ENCODE results near the gene DSCAML1.

Gene DSCAML1

DNA sequence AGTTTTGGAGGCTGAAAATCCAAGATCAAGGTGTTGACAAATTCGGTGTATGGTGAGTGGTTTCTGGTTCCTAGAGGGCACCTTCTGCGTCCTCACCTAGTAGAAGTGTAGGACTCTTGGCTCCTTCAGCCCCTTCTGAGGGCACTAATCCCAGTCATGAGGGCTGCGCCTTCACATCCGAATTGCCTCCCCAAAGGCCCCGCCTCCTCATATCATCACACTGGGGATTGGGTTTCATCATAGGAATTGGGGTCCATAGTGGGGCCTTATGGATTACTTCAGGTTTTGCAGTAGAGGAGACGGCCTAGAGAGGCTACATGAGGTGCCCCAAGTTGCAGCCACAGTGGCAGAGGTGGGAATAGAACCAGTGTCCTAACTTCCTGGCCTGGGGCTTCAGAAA, 382.3 kb downstream of the DSCAML1 start:
- TF ChIP-seq, protein P1, sequence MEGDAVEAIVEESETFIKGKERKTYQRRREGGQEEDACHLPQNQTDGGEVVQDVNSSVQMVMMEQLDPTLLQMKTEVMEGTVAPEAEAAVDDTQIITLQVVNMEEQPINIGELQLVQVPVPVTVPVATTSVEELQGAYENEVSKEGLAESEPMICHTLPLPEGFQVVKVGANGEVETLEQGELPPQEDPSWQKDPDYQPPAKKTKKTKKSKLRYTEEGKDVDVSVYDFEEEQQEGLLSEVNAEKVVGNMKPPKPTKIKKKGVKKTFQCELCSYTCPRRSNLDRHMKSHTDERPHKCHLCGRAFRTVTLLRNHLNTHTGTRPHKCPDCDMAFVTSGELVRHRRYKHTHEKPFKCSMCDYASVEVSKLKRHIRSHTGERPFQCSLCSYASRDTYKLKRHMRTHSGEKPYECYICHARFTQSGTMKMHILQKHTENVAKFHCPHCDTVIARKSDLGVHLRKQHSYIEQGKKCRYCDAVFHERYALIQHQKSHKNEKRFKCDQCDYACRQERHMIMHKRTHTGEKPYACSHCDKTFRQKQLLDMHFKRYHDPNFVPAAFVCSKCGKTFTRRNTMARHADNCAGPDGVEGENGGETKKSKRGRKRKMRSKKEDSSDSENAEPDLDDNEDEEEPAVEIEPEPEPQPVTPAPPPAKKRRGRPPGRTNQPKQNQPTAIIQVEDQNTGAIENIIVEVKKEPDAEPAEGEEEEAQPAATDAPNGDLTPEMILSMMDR (IDR thresholded peaks at IDR 0.05; ENCODE audit: insufficient read depth, low read depth, low read length, missing control alignments): no peak
- DNase-seq (ENCODE audit: low read depth): no peak
- no peak overlapping the region for H3K4me3 ChIP-seq (ENCODE audit: low read depth, low read length)

DNA sequence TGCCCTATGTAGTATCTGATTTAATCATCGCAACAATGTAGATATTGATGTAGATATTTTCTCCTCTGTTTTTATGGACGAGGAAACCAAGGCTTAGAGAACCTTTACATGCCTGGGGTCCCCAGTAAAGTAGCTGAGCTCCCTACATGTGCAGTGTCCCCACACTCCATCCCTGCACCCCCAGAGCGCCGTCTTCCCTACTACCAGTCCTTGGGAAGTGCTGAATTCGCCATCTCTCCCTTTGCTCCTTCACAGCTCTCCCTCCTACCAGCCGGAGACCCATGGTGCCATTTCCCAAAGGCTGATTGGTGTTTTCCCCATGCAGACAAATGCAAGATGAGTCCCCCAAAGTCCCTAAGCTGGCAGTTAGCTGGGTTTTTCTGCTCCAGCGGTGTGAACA, 383.4 kb downstream of the DSCAML1 start:
- TF ChIP-seq, protein P1 (IDR thresholded peaks at IDR 0.05; ENCODE audit: insufficient read depth, low read depth, low read length, missing control alignments): no peak

DNA sequence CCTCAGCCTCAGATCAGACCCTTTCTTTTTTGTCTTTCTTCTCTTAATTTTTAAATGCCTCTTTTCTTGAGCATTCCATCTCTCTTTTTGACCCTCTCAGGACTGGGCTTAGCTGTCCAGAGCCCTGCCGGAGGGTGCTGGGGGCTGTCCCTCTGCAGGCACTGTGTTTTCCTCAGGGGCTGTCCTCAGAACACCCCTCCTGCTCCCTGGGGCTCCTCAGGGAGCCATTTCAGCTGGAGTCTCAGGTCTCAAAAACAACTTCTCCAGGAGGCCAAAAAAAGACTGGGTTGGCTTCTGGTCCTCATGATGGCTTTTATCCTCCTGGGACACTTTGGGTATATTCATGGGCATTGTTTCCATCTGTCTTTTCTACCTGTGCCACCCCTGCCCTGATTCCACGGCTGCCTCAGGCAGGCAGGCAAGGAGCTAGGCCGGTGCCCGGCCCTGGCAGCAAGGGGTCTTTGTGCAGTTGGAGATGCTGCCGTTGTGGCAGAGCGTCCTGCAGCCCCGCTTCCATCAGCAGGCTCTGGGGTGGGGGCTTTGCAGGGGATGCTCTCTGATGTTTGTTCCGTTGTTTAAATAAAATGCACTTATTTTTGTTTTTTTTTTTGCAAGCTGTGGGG, 384.3 kb downstream of the DSCAML1 start:
- no peak for DNase-seq (ENCODE audit: low read depth)
- TF ChIP-seq, protein P1 (IDR thresholded peaks at IDR 0.05; ENCODE audit: insufficient read depth, low read depth, low read length, missing control alignments): no peak
- H3K4me3 ChIP-seq (ENCODE audit: low read depth, low read length): no peak overlapping the region

More for the DNA sequence above, 383.4 kb downstream of the DSCAML1 start:
- DNase-seq (ENCODE audit: low read depth): no peak
- no peak overlapping the region for H3K4me3 ChIP-seq (ENCODE audit: low read depth, low read length)

DNA sequence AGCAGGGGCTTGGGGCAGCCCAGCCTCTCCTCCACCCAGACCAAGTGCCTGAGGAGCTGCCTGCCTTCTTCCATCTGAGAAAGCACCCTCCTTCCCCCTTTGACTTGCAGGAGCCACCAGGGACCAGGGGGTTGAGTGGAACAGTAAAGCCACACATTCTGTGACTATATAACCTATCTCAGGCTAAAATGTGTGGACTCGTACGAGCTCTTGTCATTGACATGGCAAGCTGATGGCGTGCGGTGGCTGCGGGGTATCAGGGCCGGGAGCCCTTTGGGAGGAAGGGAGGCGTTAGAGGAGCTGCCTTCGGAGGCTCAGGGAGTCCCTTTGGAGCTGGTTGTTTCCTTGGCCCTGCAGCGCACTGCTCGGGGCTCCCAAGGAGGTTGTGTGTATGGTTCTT, 384.8 kb downstream of the DSCAML1 start:
- TF ChIP-seq, protein P1 (IDR thresholded peaks at IDR 0.05; ENCODE audit: insufficient read depth, low read depth, low read length, missing control alignments): no peak
- H3K4me3 ChIP-seq (ENCODE audit: low read depth, low read length): no peak overlapping the region
- no peak for DNase-seq (ENCODE audit: low read depth)

DNA sequence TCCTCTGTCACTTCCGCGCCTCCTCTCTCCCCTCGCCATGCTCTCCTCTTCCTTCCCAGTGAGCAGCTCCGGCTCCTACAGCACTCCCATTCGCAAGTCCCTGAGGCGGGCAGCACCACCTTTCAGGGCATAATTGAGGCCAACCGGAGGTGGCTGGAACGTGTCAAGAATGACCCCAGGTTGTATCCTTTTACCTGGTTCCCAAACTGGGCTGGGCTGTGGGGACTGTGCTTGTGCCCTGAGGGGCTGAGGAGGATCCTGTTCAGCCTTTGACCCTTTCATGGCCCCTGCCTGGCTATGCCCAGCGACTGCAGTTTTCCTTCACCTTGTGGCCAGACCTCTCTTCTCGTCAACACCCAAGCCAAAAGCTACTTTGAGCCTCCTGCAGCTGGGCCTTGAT, 385.3 kb downstream of the DSCAML1 start:
- H3K4me3 ChIP-seq (ENCODE audit: low read depth, low read length): no peak overlapping the region
- DNase-seq (ENCODE audit: low read depth): no peak
- TF ChIP-seq, protein P1 (IDR thresholded peaks at IDR 0.05; ENCODE audit: insufficient read depth, low read depth, low read length, missing control alignments): no peak

DNA sequence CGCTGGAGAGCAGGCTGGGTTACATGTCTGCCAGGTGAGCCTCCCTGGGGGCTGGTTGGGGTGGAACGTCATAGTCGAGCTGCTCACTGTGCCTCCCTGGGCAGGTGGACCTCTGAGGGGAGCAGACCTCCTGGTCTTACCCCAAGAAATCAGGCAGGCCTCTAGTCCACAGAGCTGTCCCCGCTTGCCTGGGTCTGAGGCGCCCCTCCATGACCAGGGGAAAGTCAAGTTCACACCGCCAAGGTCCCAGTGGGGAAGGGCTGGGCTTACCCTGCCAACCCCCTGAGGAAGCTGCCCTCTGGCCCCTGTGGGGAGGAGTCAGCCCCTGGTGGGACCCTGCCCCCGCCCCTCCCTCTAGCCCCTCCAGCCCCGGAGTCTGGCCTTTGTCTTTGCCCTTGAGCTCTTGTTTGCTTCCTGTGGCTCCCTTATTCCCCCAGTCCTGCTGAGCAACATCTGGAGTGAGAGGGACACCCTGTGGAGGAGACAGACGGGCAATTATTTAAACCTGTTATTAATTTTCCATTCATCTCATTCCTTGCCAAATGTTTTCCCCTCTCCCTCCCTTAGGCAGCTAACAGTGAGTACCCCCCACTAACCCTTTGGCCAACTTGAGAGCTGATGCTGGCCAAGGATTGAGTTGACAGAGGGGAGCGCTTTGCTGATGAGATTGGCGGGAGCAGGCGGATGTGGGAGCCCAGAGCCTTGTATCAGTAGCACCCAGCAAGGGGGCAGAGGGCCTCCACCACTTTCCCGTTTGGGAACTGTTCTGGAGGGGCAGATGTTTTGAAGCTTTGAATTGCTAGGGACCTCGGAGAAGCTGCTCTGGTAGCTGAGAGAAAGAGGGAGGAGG, 385.9 kb downstream of the DSCAML1 start:
- DNase-seq (ENCODE audit: low read depth): no peak
- no peak overlapping the region for H3K4me3 ChIP-seq (ENCODE audit: low read depth, low read length)
- TF ChIP-seq, protein P1 (IDR thresholded peaks at IDR 0.05; ENCODE audit: insufficient read depth, low read depth, low read length, missing control alignments): no peak

Measured in GM12865 (cell line).